MV-4-11 (cell line): ENCODE results near the gene FCAMR.

ENCODE experiments used
- DNase-seq: peaks from one replicate; lab custom pipeline; 2025; lab: John Stamatoyannopoulos, UW

FCAMR gene, protein sequence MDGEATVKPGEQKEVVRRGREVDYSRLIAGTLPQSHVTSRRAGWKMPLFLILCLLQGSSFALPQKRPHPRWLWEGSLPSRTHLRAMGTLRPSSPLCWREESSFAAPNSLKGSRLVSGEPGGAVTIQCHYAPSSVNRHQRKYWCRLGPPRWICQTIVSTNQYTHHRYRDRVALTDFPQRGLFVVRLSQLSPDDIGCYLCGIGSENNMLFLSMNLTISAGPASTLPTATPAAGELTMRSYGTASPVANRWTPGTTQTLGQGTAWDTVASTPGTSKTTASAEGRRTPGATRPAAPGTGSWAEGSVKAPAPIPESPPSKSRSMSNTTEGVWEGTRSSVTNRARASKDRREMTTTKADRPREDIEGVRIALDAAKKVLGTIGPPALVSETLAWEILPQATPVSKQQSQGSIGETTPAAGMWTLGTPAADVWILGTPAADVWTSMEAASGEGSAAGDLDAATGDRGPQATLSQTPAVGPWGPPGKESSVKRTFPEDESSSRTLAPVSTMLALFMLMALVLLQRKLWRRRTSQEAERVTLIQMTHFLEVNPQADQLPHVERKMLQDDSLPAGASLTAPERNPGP

GRCh38 chr1:206970446-206970845 is at the start of gene FCAMR:
FCAMR (minus strand) TSS chr1:206970460; CDS start chr1:206970125, 335 bp downstream.
- DNase-seq = peak; percentile 50

DNA sequence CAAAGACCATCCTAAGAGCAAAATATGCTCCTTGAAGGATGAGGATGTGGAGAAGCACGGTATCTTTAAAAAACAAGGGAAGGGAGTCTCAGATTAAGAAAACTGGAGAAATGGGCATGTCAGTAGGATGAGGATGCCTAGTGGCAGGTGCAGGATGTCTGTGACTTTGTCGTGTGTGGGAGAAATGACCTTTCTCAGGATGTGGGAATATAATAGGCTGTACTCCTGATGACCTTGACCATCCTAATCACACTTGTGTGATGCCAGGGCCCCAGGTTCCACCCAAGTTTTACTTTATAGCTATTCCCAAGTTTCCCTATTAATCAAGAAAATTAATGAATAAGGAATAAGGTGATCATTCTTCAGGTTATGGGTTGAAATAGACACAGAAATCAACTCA is 49.4 kb upstream of the FCAMR start:
- no peak for DNase-seq

DNA sequence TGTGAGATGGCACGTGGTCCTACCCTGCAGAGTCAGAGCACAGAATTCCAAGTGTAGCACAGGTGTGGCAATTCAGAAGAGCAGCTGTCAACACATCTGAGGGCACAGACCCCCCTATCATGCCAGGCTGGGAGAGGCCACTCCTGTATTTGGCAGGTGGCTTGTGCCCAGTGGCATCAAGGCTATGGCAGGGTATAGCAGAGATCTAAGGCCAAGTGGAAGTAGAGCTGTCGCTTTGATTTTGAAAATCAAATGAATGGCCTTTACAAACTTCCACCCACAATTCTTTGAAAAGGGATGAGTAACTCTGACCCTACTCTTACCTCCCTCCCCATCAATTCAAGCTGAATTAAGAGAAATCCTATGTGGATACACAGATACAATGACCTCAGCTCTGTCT is 48.9 kb upstream of the FCAMR start:
- no peak for DNase-seq

DNA sequence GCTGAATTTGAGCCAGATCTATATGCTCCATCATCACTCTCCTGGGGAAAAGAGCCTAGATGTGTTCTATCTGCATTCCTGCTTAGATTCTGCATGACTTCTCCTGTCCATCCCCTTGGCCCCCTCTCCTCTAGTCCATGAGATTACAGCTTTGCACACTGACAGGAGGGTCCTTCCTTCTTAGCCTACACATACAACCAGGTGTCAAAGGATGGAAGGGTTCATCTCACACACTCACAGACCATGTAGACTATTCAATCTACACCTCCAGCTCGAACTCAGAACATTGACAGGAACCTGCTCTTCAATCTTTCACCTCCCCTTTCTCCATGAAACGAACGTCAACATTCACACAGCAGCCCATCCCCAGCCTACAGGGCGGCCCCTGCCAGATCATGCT is 48.4 kb upstream of the FCAMR start:
- DNase-seq = no peak

- DNase-seq = peak; percentile 84
These were observed 47.6 kb upstream of the FCAMR start for GRCh38 chr1:207017615-207018559.

GRCh38 chr1:207015791-207016190 is 45.5 kb upstream of the FCAMR start:
- peak; percentile 11 for DNase-seq

GRCh38 chr1:207014728-207015127 is 44.5 kb upstream of the FCAMR start:
- DNase-seq = no peak

- no peak for DNase-seq
These were observed 43.2 kb upstream of the FCAMR start for GRCh38 chr1:207013321-207014085.

- no peak for DNase-seq
These were observed 40.5 kb upstream of the FCAMR start for GRCh38 chr1:207010726-207011125.

DNA sequence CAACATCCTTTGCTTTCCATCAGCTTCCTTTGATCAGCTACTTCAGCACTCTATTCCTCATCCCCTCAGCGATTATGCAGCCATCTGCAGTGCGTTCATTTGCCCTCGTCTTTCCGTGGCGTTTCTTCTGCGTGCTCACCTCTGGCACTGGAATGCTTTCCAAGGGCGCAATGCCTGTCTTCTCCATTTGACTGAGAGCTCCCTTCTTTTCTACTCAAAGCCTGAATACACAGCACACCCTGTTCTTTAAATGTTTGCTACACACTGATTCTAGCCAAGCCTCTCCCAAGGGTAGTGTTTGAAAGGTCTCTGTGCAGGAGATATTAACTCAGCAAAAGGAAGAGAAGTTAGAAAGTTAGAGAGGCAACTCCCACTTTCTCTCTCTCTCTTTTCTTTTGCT is 39.7 kb upstream of the FCAMR start:
- DNase-seq = no peak

DNA sequence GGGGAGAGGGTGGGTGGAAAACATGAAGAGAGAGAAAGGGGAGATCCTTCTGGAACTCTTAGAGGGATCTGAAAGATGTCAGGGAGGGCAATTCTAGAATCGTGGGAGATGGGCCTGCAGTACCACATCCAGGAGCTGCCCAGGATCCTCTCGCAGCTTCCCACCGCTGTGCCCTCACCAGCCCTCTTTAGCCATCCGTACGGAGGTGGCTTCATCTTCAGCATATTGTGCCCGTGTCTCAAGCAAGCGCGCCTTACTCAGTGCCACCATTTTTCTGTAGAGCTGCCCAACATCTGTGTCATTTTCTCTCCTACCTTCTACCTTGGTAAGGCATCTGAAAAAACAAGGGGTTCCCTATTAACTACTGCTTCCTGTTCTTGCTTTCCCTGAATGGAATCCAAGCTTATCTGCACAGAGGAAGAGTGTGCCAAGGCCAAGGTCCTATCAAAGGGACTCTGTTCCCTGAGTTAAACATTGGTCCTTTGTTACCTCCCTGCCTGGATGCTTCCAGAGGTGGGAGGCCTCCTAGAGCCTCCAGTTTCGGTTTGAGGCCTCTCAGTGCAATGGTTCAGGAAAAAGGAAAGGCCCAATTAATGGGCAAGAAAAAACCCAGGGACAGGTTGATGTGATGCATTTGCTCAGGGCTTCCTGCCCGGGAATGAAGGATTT is 39.1 kb upstream of the FCAMR start:
- DNase-seq = no peak

DNA sequence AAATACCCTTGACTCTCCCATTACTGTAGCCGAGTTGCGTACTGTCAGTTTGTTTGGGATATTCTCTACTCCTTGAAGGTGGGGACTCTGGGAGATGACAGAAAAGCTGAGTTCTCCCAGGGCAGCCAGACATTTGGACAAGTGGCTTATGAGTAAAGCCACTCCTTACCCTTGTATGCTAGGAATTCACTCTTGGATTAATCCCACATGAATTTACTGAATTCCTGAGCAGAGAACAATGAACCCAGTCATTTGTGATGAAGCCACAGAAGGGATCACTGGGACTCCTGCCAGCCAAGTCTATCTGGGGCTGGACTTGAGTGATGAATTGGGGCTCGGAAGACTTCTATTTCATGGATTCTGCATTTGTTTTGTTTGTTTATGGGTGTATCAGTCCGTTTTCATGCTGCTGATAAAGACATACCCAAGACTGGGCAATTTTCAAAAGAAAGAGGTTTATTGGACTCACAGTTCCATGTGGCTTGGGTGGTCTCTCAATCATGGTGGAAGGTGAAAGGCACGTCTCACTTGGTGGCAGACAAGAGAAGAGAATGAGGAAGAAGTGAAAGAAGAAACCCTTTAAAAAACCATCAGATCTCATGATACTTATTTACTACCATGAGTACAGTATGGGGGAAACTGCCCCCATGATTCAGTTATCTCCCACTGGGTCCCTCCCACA is 37.2 kb upstream of the FCAMR start:
- DNase-seq = no peak

DNA sequence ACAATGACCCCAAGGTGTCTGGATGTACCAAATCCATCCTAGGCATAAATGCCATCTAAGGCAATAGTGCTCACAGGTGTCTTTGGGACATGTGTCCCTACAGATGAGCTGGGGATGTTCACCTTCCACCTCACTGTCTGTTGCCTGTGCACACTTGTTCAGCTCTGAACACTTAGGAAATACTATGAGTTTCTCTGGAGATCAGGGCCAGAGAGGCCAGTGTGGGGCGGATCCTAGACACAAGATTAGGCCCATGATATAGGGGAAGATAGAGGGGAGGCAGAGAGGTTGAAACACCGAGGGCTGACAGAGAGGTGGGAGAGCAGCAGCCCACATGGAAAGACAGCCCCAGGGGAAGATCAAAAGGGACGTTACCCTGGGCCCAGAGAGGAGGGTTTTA is 36.7 kb upstream of the FCAMR start:
- no peak for DNase-seq

- no peak for DNase-seq
These were observed 35.8 kb upstream of the FCAMR start for GRCh38 chr1:207006083-207006482.

GRCh38 chr1:207004931-207005830 is 34.9 kb upstream of the FCAMR start:
- no peak for DNase-seq

DNA sequence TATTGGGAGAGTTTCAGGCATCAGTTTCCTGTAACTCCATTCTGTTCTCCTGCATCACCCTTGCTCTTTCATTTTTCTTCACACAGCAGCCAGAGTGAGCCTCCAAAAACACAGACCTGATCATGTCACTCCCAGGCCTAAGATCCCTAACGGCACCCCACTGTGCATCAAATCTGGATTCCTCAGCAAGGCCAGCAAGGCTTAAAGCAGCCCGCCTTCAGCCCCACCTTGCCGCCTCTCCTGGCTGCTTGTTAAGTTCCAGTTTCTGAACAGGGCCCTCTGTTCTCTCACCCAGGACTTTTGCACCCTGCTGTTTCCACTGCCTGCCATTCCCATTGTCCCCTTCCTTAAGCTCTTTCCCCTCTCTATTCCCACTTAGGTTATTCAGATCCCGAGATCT is 33.0 kb upstream of the FCAMR start:
- DNase-seq = no peak

DNA sequence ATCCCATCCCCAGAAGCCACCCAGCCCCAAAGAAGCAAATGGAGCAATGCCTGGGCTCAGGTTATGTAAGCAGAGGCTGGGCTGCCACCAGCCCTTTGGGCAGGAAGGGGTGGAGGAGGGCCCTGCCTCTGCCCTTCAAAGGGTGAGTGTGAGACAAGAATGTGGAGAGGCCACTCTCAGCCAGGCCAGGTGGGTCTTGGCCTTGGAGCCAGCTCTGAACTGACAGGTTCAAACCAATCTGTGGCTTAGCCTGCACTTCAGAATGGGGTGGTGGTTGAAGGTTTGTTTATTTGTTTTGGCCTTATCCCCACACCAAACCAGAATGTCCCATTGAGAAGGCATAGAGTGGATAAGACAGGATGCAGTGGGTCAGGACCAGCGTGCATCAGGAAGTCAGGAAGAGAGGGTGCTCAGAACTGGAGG is 32.5 kb upstream of the FCAMR start:
- no peak for DNase-seq

- no peak for DNase-seq
These were observed 31.4 kb upstream of the FCAMR start for GRCh38 chr1:207001492-207002245.
